Activated T-helper 1 cell treated with anti-CD3 and anti-CD28 coated beads, Interleukin-12 subunit alpha, Interleukin-12 subunit beta, Interleukin-2, Interleukin-4 antibody, amounts not matched to agents 30 ng/mL and 10 ng/mL and 1 ng/mL, durations not matched to agents 14 hours and 24 hours and 36 hours (primary cell): ENCODE data around the gene GGT6. TPM values are rescaled to one million over a fixed set of nuclear protein-coding genes. Genes with fewer than 3 reads are reported as not detected.

ENCODE experiments used
- DNase-seq: peaks from one replicate; pipeline ENCODE4 v3.0.0; 2021; ENCODE audit warnings: low spot score
- H3K27ac Mint-ChIP-seq: one replicate; pipeline ENCODE4 v1.8.0; 2021; ENCODE audit warnings: mild to moderate bottlenecking, mixed read lengths
- H3K27me3 Mint-ChIP-seq: one replicate; pipeline ENCODE4 v1.8.0; 2022; ENCODE audit warnings: mild to moderate bottlenecking, moderate library complexity, mixed read lengths; ENCODE audit not compliant: insufficient read depth
- H3K36me3 Mint-ChIP-seq: one replicate; pipeline ENCODE4 v1.8.0; 2021; ENCODE audit warnings: low read depth, mixed read lengths
- H3K4me1 Mint-ChIP-seq: one replicate; pipeline ENCODE4 v1.8.0; 2021; ENCODE audit warnings: low read depth, mixed read lengths
- H3K4me3 Mint-ChIP-seq: one replicate; pipeline ENCODE4 v1.8.0; 2021; ENCODE audit warnings: mild to moderate bottlenecking, moderate library complexity, mixed read lengths
- H3K9me3 Mint-ChIP-seq: one replicate; pipeline ENCODE4 v1.8.0; 2021; ENCODE audit warnings: mixed read lengths
- intact Hi-C: fragments of 100-400 bp; cut with micrococcal nuclease; formaldehyde crosslinking; loops from one replicate; pipeline ENCODE4 v1.15.1; 2024
- total RNA-seq: library from RNA; stranded (reverse); gene quantifications from 2 replicates; pipeline ENCODE4 v1.2.3, GENCODE V29; 2022

Gene GGT6
- total RNA-seq, 1 donor from 2014 or later: not detected

GRCh38 chr17:4522661-4523060, 37.7 kb downstream of the GGT6 start:
- peaks cover 8% of the 10 kb centered on the region for H3K27me3 Mint-ChIP-seq
- no peaks in the 10 kb centered on the region for H3K9me3 Mint-ChIP-seq
- intact Hi-C loops: no loop called here
- no peak overlapping the region for H3K4me3 Mint-ChIP-seq
- H3K27ac Mint-ChIP-seq: no peak overlapping the region
- no peaks in the 10 kb centered on the region for H3K36me3 Mint-ChIP-seq
- no peak for DNase-seq
- no peaks in the 10 kb centered on the region for H3K4me1 Mint-ChIP-seq

GRCh38 chr17:4520894-4521600, 39.3 kb downstream of the GGT6 start:
- Mint-ChIP-seq H3K4me3 (no peak overlapping the region), H3K27me3 (peaks cover 2% of the 10 kb centered on the region), H3K9me3 (no peaks in the 10 kb centered on the region), H3K27ac (no peak overlapping the region), H3K36me3 (no peaks in the 10 kb centered on the region), H3K4me1 (no peaks in the 10 kb centered on the region)
- intact Hi-C loops: no loop called here
- DNase-seq: no peak

GRCh38 chr17:4520060-4520893, 40.1 kb downstream of the GGT6 start:
- intact Hi-C loops: no loop called here
- DNase-seq: no peak

GRCh38 chr17:4519361-4519788, 41.0 kb downstream of the GGT6 start:
- intact Hi-C loops: no loop called here
- no peaks in the 10 kb centered on the region for H3K9me3 Mint-ChIP-seq
- H3K36me3 Mint-ChIP-seq: no peaks in the 10 kb centered on the region
- H3K4me3 Mint-ChIP-seq: no peak overlapping the region
- no peak for DNase-seq
- no peaks in the 10 kb centered on the region for H3K4me1 Mint-ChIP-seq
- H3K27me3 Mint-ChIP-seq: no peaks in the 10 kb centered on the region
- no peak overlapping the region for H3K27ac Mint-ChIP-seq

More at GRCh38 chr17:4520060-4520893, 40.1 kb downstream of the GGT6 start:
- no peaks in the 10 kb centered on the region for H3K9me3 Mint-ChIP-seq
- no peak overlapping the region for H3K27ac Mint-ChIP-seq
- H3K4me3 Mint-ChIP-seq: no peak overlapping the region
- no peaks in the 10 kb centered on the region for H3K36me3 Mint-ChIP-seq
- no peaks in the 10 kb centered on the region for H3K27me3 Mint-ChIP-seq
- no peaks in the 10 kb centered on the region for H3K4me1 Mint-ChIP-seq

GRCh38 chr17:4518901-4519300, 41.5 kb downstream of the GGT6 start:
- no peaks in the 10 kb centered on the region for H3K9me3 Mint-ChIP-seq
- H3K36me3 Mint-ChIP-seq: no peaks in the 10 kb centered on the region

GRCh38 chr17:4516735-4517134, 43.6 kb downstream of the GGT6 start:
- DNase-seq: no peak
- H3K9me3 Mint-ChIP-seq: no peaks in the 10 kb centered on the region
- H3K4me1 Mint-ChIP-seq: no peaks in the 10 kb centered on the region
- no peak overlapping the region for H3K27ac Mint-ChIP-seq
- no peak overlapping the region for H3K4me3 Mint-ChIP-seq
- no peaks in the 10 kb centered on the region for H3K36me3 Mint-ChIP-seq
- H3K27me3 Mint-ChIP-seq: no peaks in the 10 kb centered on the region
- intact Hi-C loops: no loop called here

More at GRCh38 chr17:4518901-4519300, 41.5 kb downstream of the GGT6 start:
- Mint-ChIP-seq H3K4me1 (no peaks in the 10 kb centered on the region), H3K27me3 (no peaks in the 10 kb centered on the region), H3K4me3 (no peak overlapping the region), H3K27ac (no peak overlapping the region)
- no peak for DNase-seq
- intact Hi-C loops: no loop called here

- no peak for DNase-seq
- no peaks in the 10 kb centered on the region for H3K9me3 Mint-ChIP-seq
- intact Hi-C loops: no loop called here
- H3K4me1 Mint-ChIP-seq: peaks cover 5% of the 10 kb centered on the region
- H3K27ac Mint-ChIP-seq: no peak overlapping the region
- H3K4me3 Mint-ChIP-seq: no peak overlapping the region
- peaks cover 4% of the 10 kb centered on the region for H3K27me3 Mint-ChIP-seq
- no peaks in the 10 kb centered on the region for H3K36me3 Mint-ChIP-seq
Observed at GRCh38 chr17:4515501-4515900, 44.9 kb downstream of the GGT6 start.

GRCh38 chr17:4514779-4515178, 45.6 kb downstream of the GGT6 start:
- DNase-seq: no peak
- peaks cover 4% of the 10 kb centered on the region for H3K27me3 Mint-ChIP-seq
- no peaks in the 10 kb centered on the region for H3K36me3 Mint-ChIP-seq

GRCh38 chr17:4514206-4514605, 46.2 kb downstream of the GGT6 start:
- Mint-ChIP-seq H3K4me3 (no peak overlapping the region), H3K27me3 (peaks cover 4% of the 10 kb centered on the region), H3K27ac (no peak overlapping the region), H3K36me3 (no peaks in the 10 kb centered on the region), H3K4me1 (peaks cover 12% of the 10 kb centered on the region), H3K9me3 (no peaks in the 10 kb centered on the region)
- no peak for DNase-seq
- intact Hi-C loops: no loop called here

More at GRCh38 chr17:4514779-4515178, 45.6 kb downstream of the GGT6 start:
- intact Hi-C loops: no loop called here
- Mint-ChIP-seq H3K4me3 (no peak overlapping the region), H3K4me1 (peaks cover 7% of the 10 kb centered on the region), H3K9me3 (no peaks in the 10 kb centered on the region), H3K27ac (no peak overlapping the region)

GRCh38 chr17:4513113-4514032, 47.0 kb downstream of the GGT6 start:
- H3K27ac Mint-ChIP-seq: no peak overlapping the region
- H3K9me3 Mint-ChIP-seq: no peaks in the 10 kb centered on the region
- peaks cover 21% of the 10 kb centered on the region for H3K4me1 Mint-ChIP-seq
- peaks cover 4% of the 10 kb centered on the region for H3K27me3 Mint-ChIP-seq
- no peaks in the 10 kb centered on the region for H3K36me3 Mint-ChIP-seq
- no peak for DNase-seq
- intact Hi-C loops: no loop called here
- no peak overlapping the region for H3K4me3 Mint-ChIP-seq

GRCh38 chr17:4512156-4513112, 47.9 kb downstream of the GGT6 start:
- Mint-ChIP-seq H3K27ac (no peak overlapping the region), H3K36me3 (no peaks in the 10 kb centered on the region), H3K4me1 (peaks cover 24% of the 10 kb centered on the region), H3K4me3 (no peak overlapping the region), H3K9me3 (no peaks in the 10 kb centered on the region), H3K27me3 (peaks cover 4% of the 10 kb centered on the region)
- intact Hi-C loops: no loop called here
- DNase-seq: no peak
